Measurements from ENCODE around the gene DISP3.

GRCh38 chr1:11492235-11492634 is 13.3 kb downstream of the DISP3 start:
- TF ChIP-seq MAX (IDR thresholded peaks at IDR 0.05; ENCODE audit: low read depth, low read length) (no peak), CTCF (IDR thresholded peaks at IDR 0.05; ENCODE audit: low read depth, low read length) (no peak), POLR2A (IDR thresholded peaks at IDR 0.05; ENCODE audit: extremely low read depth, insufficient read length) (no peak)

All from NB4 (cell line).